Hippocampal formation (tissue), 2 donors: ENCODE results near the gene EGLN2.
A peak's percentile ranks its signal among the peaks of the same experiment; 100 is the strongest.
"Not testable (repeated sequence)": the region's sequence is repeated elsewhere in the genome, so short reads cannot be mapped to it uniquely, and the experiment has no call there.

Source experiments
- DNase-seq, 2 donors: peaks; one replicate each; lab custom pipeline; 2025; lab: John Stamatoyannopoulos, UW

The EGLN2 gene

GRCh38 chr19:40802300-40803169 lies 3.5 kb downstream of the EGLN2 start:
- no peak for DNase-seq

- DNase-seq: no peak
Measured at GRCh38 chr19:40803170-40803856, 4.3 kb downstream of the EGLN2 start.

- no peak for DNase-seq
Measured at GRCh38 chr19:40803857-40804782, 5.1 kb downstream of the EGLN2 start.

GRCh38 chr19:40804783-40805242 lies 5.8 kb downstream of the EGLN2 start:
- no peak for DNase-seq

- no peak for DNase-seq
Measured at GRCh38 chr19:40805258-40805868, 6.4 kb downstream of the EGLN2 start.

GRCh38 chr19:40806423-40807146 lies 7.6 kb downstream of the EGLN2 start:
- DNase-seq: peak; percentile 85 to 95

GRCh38 chr19:40807147-40808020 lies 8.4 kb downstream of the EGLN2 start:
- DNase-seq: no peak

- no peak for DNase-seq
Measured at GRCh38 chr19:40808021-40808325, 9.0 kb downstream of the EGLN2 start.

GRCh38 chr19:40808497-40808896 lies 9.5 kb downstream of the EGLN2 start:
- no peak for DNase-seq

GRCh38 chr19:40809358-40810086 lies 10.5 kb downstream of the EGLN2 start:
- DNase-seq: no peak

- no peak for DNase-seq
Measured at GRCh38 chr19:40810160-40810559, 11.2 kb downstream of the EGLN2 start.

- peak in 1 of 2 donors; percentile 71 for DNase-seq
Measured at GRCh38 chr19:40810649-40811408, 11.8 kb downstream of the EGLN2 start.

- no peak for DNase-seq
Measured at GRCh38 chr19:40811478-40812341, 12.7 kb downstream of the EGLN2 start.

GRCh38 chr19:40812571-40812970 lies 13.6 kb downstream of the EGLN2 start:
- not testable (repeated sequence) for DNase-seq

GRCh38 chr19:40813182-40813581 lies 14.2 kb downstream of the EGLN2 start:
- DNase-seq: no peak

GRCh38 chr19:40815223-40815622 lies 16.2 kb downstream of the EGLN2 start:
- DNase-seq: no peak
